AG10803 (cell line): ENCODE results near the gene MYO16.
A peak's percentile ranks its signal among the peaks of the same experiment; 100 is the strongest.
"Not testable (repeated sequence)": the region's sequence is repeated elsewhere in the genome, so short reads cannot be mapped to it uniquely, and the experiment has no call there.

ENCODE experiments used
- DNase-seq: peaks from one replicate; pipeline ENCODE4 v3.0.0; 2010; ENCODE audit warnings: low read depth
- H3K4me3 ChIP-seq: 2 replicates; pipeline ENCODE4 v1.5.1; 2011; ENCODE audit warnings: mild to moderate bottlenecking, low read length, control low read depth
- CTCF ChIP-seq: conservative IDR thresholded peaks from 2 replicates; pipeline ENCODE4 v1.5.1; 2011; ENCODE audit warnings: mild to moderate bottlenecking, low read length, control low read depth, inconsistent platforms

Gene MYO16

GRCh38 chr13:109088624-109088917 is 459.2 kb downstream of the MYO16 start:
- H3K4me3 ChIP-seq, result no peak overlapping the region
- TF ChIP-seq CTCF, result no peak
- no peak for DNase-seq

- DNase-seq, result no peak
- TF ChIP-seq CTCF, result no peak
- no peak overlapping the region for H3K4me3 ChIP-seq
Measured at GRCh38 chr13:109090796-109091195, 461.4 kb downstream of the MYO16 start.

- no peak for TF ChIP-seq CTCF
- DNase-seq, result no peak
- no peak overlapping the region for H3K4me3 ChIP-seq
Measured at GRCh38 chr13:109091249-109091648, 461.8 kb downstream of the MYO16 start.

- not testable (repeated sequence) for DNase-seq, H3K4me3 ChIP-seq
Measured at GRCh38 chr13:109092186-109092585, 462.8 kb downstream of the MYO16 start.

GRCh38 chr13:109093998-109094397 is 464.6 kb downstream of the MYO16 start:
- no peak overlapping the region for H3K4me3 ChIP-seq
- TF ChIP-seq CTCF, result no peak
- DNase-seq, result no peak

GRCh38 chr13:109095126-109095525 is 465.7 kb downstream of the MYO16 start:
- H3K4me3 ChIP-seq, result no peak overlapping the region
- TF ChIP-seq CTCF, result no peak
- DNase-seq, result no peak

- no peak for TF ChIP-seq CTCF
- DNase-seq, result no peak
- H3K4me3 ChIP-seq, result no peak overlapping the region
Measured at GRCh38 chr13:109096101-109096500, 466.7 kb downstream of the MYO16 start.

GRCh38 chr13:109100705-109101304 is 471.4 kb downstream of the MYO16 start:
- no peak overlapping the region for H3K4me3 ChIP-seq
- peak; percentile 8 for DNase-seq
- TF ChIP-seq CTCF, result no peak
